NCI-H510A (cell line): Measurements from ENCODE around the gene CCL21.
"Not testable (repeated sequence)": the region's sequence is repeated elsewhere in the genome, so short reads cannot be mapped to it uniquely, and the experiment has no call there.

Experiments used
- DNase-seq: peaks from one replicate; lab custom pipeline; 2025; lab: John Stamatoyannopoulos, UW

The CCL21 gene

DNA sequence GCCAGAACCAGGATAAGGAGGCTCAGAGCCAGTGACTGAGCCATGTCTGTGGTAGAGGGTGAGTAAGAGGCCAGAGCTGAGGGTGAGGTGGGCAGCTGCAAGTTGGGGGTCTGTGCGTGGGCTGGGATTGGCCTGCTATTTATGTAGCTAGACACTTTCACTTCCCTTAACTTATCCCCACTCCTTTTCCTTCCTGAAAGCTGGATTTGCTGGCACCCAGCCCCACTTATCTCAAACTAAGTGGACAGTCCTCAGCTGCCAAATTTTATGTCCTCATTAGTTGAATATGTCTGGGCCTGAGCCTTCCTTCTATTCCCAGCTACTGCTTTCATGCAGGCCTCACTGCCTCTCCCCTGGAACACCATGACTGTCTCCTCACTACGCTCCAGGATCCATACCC is at the start of gene CCL21:
Gene CCL21 (minus strand): TSS at position 114 of the 400 bp plus-strand sequence. CDS start 70 bp downstream, at position 44.
- no peak for DNase-seq

- DNase-seq = no peak
These were observed 49.6 kb upstream of the CCL21 start for GRCh38 chr9:34759432-34760134.

- DNase-seq = not testable (repeated sequence)
These were observed 40.4 kb upstream of the CCL21 start for GRCh38 chr9:34750320-34750719.

GRCh38 chr9:34746526-34746925 is 36.6 kb upstream of the CCL21 start:
- no peak for DNase-seq

DNA sequence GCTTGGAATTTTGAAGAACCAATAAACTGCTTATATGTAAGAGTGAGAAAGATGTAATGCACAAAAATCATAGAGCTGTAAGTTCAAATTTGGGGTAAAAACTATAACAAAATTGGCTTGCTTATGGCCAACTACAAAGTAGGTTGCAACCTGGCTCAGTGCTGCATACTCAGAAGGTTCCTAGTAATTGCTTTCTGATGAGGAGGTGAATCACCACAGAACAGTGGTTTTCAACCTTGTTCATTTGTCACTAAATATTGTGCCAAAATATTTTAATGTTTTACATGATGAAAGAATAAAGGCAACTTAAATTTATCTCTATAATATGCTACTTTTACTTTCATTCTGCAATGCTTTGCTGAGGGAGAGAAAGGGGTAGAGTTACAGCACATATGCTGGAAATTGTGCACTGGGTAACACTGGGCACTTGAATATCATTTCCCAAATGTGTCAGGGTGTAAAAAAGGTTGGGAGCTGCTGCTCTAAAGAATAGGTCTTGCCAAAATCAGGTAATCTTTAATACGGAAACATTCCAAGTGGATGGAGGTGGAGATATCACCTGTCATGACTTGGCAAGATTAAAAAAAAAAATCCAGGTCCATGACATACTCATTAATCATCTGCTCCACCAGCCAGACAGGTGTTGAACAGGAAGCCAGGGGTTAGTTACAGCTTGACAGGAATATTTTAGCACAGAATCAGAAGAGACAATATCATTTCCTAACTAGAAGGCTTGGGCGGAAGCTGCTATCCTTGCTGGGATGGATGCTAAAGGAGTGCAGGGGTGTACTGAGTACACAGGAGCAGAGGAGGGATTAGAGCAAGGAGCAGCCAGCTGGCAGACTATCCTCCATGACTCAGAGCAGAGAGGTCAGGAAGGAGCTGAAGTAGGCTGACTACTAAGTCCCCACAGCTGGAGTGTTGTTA is 34.6 kb upstream of the CCL21 start:
- DNase-seq = peak; percentile 28

GRCh38 chr9:34742710-34743109 is 32.8 kb upstream of the CCL21 start:
- DNase-seq = no peak

- peak; percentile 12 for DNase-seq
These were observed 31.7 kb upstream of the CCL21 start for GRCh38 chr9:34741628-34742027.

- DNase-seq = not testable (repeated sequence)
These were observed 30.2 kb upstream of the CCL21 start for GRCh38 chr9:34740176-34740575.

DNA sequence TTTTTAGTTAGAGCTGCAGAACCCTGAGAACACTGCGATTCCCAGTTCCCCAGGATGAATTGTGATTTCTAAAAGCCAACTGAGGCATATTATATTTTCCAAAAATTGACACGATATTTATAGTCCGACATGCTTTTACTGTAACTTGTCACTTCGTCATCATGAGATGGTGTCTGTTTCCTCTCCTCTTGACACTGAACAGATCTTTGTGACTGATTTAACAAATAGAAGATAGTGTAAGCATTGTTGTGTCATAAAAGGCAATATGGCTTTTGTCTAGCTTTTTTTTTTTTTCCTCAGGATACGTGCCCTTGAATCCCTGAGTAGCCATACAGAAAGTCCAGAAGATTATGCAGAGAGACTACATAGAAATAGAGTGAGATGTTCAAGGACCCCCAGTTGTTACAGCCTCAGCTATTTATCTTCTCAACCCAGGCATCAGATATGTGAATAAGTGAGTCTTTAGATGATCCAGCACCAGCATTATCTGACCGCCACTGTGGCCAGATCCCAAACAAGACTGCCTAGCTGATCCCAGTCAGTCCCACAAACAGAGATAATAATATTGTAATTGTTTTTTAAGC is 27.8 kb upstream of the CCL21 start:
- no peak for DNase-seq

DNA sequence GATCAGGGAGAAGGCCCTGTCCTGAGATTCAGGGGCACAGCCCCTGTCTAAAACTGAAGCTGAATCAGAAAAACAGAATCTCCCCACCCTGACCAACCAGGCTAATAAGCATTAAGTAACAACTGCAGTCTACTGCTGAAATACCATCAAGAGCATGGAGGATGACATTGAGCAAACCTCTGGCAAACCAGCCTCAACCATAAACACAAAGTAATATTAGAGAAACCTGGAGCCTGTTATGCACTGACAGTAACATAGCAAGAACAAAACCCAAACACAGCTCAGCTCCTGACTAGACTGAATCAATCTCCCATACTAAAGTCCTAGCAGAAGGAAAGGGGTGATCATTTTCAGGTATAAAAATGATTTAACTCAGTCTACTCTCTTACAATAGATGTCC is 24.8 kb upstream of the CCL21 start:
- no peak for DNase-seq

- no peak for DNase-seq
These were observed 22.9 kb upstream of the CCL21 start for GRCh38 chr9:34732886-34733285.

GRCh38 chr9:34732478-34732877 is 22.5 kb upstream of the CCL21 start:
- DNase-seq = no peak

DNA sequence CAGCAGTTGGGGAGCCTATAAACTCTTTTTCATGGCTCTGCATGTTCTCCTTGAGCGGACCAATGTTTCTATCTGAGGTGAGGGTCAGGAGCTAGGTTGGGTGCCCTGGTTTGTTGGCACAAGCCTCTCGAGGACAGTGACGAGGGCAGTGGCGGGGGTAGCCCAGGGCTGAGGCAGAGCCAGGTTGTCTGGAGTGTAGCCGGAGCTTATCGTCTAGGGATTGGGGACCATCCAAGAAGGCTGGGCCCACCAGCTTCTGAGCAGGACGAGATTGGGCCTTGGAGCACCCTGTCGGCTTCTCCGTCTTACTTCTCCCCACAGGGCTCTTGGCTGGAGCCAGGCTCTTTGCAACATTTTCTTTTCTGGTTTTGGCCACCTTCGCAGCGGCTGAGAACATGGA is 13.2 kb upstream of the CCL21 start:
- no peak for DNase-seq

DNA sequence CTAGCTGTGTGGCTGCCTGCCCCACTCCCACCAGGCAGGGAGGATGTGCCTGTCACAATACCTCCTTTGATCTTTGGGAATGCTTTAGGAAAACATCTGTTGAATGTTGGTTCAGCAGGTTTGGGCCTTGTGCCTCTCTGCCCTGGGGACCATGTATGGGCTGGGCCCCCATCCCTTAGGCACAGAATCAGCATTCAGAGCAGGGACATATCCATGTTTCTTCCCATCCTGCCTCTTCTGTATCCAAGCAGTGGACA is 9.8 kb upstream of the CCL21 start:
- not testable (repeated sequence) for DNase-seq

- no peak for DNase-seq
These were observed 9.3 kb upstream of the CCL21 start for GRCh38 chr9:34719021-34719768.

DNA sequence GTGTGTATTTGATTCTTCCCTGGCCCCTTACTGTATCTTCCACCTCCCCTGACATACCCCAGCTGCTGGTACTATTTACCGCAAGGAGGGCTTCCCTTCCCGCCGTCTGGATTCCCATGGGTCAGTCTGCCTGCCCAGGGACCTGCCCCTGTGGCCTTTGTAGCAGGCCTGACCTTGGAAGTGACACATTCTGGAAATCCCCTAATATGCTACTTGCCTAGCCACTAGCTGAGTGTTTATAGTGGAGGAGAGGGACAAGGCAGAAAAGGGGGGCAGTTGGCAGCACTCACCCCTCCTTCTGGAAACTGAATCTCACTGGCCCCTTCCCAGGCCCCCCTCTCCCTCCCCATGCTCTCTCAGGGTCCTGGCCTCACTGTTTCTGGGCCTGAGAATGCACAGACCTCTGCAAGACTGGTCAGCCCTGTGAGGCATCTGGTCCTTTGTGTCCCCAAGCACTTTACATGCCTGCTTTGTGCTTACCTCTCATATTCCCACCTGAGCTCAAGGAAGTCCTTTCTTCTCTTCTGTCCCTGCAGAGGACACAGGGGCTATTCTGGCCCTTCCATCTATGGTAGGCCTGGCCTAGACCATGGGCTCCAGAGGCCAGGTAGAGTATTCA is 8.2 kb upstream of the CCL21 start:
- no peak for DNase-seq

DNA sequence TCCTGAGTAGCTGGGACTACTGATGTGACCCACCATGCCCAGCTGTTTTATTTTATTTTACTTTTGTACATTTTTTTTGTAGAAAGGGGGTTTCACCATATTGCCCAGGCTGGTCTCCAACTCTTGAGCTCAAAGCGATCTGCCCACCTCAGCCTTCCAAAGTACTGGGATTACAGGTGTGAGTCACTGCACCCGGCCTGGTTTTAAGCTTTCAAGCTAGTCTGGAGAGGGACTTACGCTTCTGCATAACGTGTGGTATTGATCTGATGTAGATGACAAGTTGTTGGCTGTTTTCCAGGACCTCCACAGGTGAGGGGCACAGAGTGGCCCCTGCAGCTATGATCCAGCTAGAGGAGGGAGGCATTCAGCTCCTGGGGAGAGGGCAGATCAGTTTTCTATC is 6.8 kb upstream of the CCL21 start:
- DNase-seq = no peak

DNA sequence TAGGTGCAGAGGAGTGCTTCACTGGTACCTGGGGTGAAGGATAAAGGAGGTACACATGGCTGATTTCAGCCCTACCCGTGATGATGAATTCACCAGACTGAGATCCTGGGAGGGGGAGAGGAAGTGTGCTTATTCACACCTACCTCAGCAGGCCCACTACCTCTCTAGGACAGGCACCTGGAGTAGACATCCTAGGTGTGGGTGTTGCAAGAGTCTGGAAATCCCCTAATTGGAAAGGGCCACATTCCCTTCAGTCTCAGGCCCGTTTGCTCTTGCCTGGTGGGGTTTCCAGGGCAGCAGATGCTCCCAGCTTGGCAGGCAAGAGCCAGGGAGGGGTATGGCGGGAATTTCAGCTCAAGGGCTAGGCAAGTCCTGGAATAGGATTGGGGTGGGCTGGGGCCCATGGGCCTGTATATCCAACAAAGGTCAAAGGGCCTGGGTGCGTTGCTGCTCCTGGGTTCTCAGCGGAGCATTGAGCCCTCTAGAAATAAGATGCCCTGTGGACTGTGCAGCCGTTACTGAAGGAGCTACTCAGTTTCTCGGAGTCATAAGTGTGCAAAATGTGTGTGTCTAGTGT is 5.8 kb upstream of the CCL21 start:
- no peak for DNase-seq

DNA sequence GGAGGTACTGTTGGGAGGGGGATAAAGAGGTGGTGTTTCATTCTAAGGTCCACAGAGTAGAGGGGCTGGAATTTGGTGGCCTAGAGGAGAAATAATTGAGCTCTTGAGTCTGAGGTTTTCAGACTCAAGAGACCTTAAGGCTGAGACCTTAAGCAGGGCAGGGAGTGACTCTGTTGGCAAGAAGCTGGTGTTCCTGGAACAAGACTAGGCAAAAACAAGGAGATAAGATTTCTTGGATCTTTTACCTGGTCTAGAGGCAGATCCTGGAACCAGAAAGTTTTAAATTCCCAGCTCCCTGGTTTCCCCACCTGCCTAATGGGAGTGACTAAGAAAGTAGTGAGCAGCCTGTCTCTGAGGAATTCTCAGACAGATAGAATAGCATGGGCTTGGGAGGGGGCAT is 4.1 kb upstream of the CCL21 start:
- DNase-seq = no peak

GRCh38 chr9:34712140-34712539 is 2.2 kb upstream of the CCL21 start:
- no peak for DNase-seq

- DNase-seq = no peak
These were observed 549 bp downstream of the CCL21 start for GRCh38 chr9:34709196-34709978.
